GM23338 (cell line): ENCODE data around the gene RASGRP1. TPM values are rescaled to one million over a fixed set of nuclear protein-coding genes. Genes with fewer than 3 reads are reported as not detected.

Source experiments
- ATAC-seq: fragments of 200-7000 bp; cut with Tn5 transposase; 3 replicates; pipeline ENCODE4 v1.9.1; 2020
- DNase-seq: peaks from one replicate; pipeline ENCODE4 v3.0.0-alpha.2; 2015; ENCODE audit warnings: low spot score
- H2AFZ ChIP-seq: fragments of 200-600 bp; sonication (generic); 2 replicates; pipeline ENCODE4 v1.8.0; 2016; ENCODE audit warnings: antibody characterized with exemption, mild to moderate bottlenecking, moderate library complexity
- H3F3A ChIP-seq: fragments of 200-600 bp; sonication (generic); replicated peaks from 2 replicates; pipeline ENCODE4 v1.8.0; 2017; ENCODE audit warnings: antibody characterized with exemption, mixed run types, low read depth
- H3K27ac ChIP-seq: fragments of 200-600 bp; sonication (generic); 2 replicates; pipeline ENCODE4 v1.6.1; 2016; ENCODE audit warnings: low read depth
- H3K27me3 ChIP-seq: fragments of 200-600 bp; sonication (generic); 2 replicates; pipeline ENCODE4 v1.8.0; 2016; ENCODE audit warnings: mild to moderate bottlenecking, mixed run types, moderate library complexity; ENCODE audit not compliant: insufficient read depth
- H3K36me3 ChIP-seq: fragments of 200-600 bp; sonication (generic); 2 replicates; pipeline ENCODE4 v1.8.0; 2016; ENCODE audit warnings: mild to moderate bottlenecking; ENCODE audit not compliant: insufficient read depth
- H3K4me1 ChIP-seq: fragments of 200-600 bp; sonication (generic); 2 replicates; pipeline ENCODE4 v1.8.0; 2016; ENCODE audit warnings: mild to moderate bottlenecking, moderate library complexity; ENCODE audit not compliant: insufficient read depth
- H3K4me2 ChIP-seq: fragments of 200-600 bp; sonication (generic); 2 replicates; pipeline ENCODE4 v1.7.1; 2017; ENCODE audit warnings: mixed run types
- H3K4me3 ChIP-seq: fragments of 200-600 bp; sonication (generic); 2 replicates; pipeline ENCODE4 v1.6.1; 2016; ENCODE audit warnings: mixed run types
- H3K79me2 ChIP-seq: fragments of 200-600 bp; sonication (generic); replicated peaks from 2 replicates; pipeline ENCODE4 v1.8.0; 2017; ENCODE audit warnings: mild to moderate bottlenecking; ENCODE audit not compliant: insufficient read depth
- H3K9me2 ChIP-seq: fragments of 200-600 bp; sonication (generic); 2 replicates; pipeline ENCODE4 v1.8.0; 2017; ENCODE audit not compliant: insufficient read depth
- H4K20me1 ChIP-seq: fragments of 200-600 bp; sonication (generic); replicated peaks from 2 replicates; pipeline ENCODE4 v1.8.0; 2017; ENCODE audit warnings: mild to moderate bottlenecking; ENCODE audit not compliant: insufficient read depth
- H3K27ac Mint-ChIP-seq: 2 replicates; pipeline ENCODE4 v1.8.0; 2020; ENCODE audit warnings: inconsistent platforms, mild to moderate bottlenecking, moderate library complexity, mixed read lengths
- H3K27me3 Mint-ChIP-seq: 3 replicates; pipeline ENCODE4 v1.8.0; 2022; ENCODE audit warnings: low read depth, mild to moderate bottlenecking, moderate library complexity, mixed read lengths, inconsistent platforms; ENCODE audit not compliant: insufficient read depth, poor library complexity
- H3K36me3 Mint-ChIP-seq: 3 replicates; pipeline ENCODE4 v1.8.0; 2021; ENCODE audit warnings: low read depth, mild to moderate bottlenecking, inconsistent platforms, moderate library complexity, mixed read lengths
- H3K4me1 Mint-ChIP-seq: 3 replicates; pipeline ENCODE4 v1.8.0; 2020; ENCODE audit warnings: mild to moderate bottlenecking, inconsistent platforms, mixed read lengths
- H3K4me3 Mint-ChIP-seq: 3 replicates; pipeline ENCODE4 v1.8.0; 2021; ENCODE audit warnings: moderate library complexity, mild to moderate bottlenecking, inconsistent platforms, mixed read lengths
- H3K9me3 Mint-ChIP-seq: 3 replicates; pipeline ENCODE4 v1.8.0; 2020; ENCODE audit warnings: moderate library complexity, mild to moderate bottlenecking, inconsistent platforms, mixed read lengths
- JUNB ChIP-seq: IDR thresholded peaks from one replicate; pipeline ENCODE4 v1.6.1; 2016; ENCODE audit warnings: antibody characterized with exemption; ENCODE audit not compliant: unreplicated experiment
- POLR2AphosphoS5 ChIP-seq: IDR thresholded peaks from 2 replicates; pipeline ENCODE4 v1.6.1; 2016; ENCODE audit warnings: antibody characterized with exemption, low read depth
- STAT1 ChIP-seq: IDR thresholded peaks from one replicate; pipeline ENCODE4 v1.6.1; 2016; ENCODE audit warnings: antibody characterized with exemption; ENCODE audit not compliant: unreplicated experiment
- ZNF114 ChIP-seq: fragments of 250-450 bp; sonication (Bioruptor Pico); IDR thresholded peaks from 2 replicates; pipeline ENCODE4 v1.5.0; 2020; ENCODE audit warnings: mild to moderate bottlenecking, moderate library complexity
- polyA plus RNA-seq: library from polyadenylated mRNA; unstranded; fragments of >200 nt; fragmentation: Nextera tagmentation; extraction: Ambion mirVana; gene quantifications from 2 replicates; pipeline ENCODE4 v1.2.1, GENCODE V29; 2016
- total RNA-seq: library from RNA; depleted of rRNA; stranded (reverse); fragments of >200 nt; shearing (Covaris generic); gene quantifications from 2 replicates; pipeline ENCODE4 v1.2.3, GENCODE V29; 2014
- TF ChIP-seq, protein P1 (sequence below): IDR thresholded peaks from 2 replicates; pipeline ENCODE4 v1.6.1; 2016; ENCODE audit warnings: antibody characterized with exemption
- TF ChIP-seq, protein P2 (sequence below): fragments of 250-450 bp; sonication (Bioruptor Pico); IDR thresholded peaks from 2 replicates; pipeline ENCODE4 v1.5.0; 2020; ENCODE audit warnings: mild to moderate bottlenecking, moderate library complexity
- TF ChIP-seq, protein P3 (sequence below), 2 experiments: fragments of 200-600 bp in 1 of 2; sonication (generic) in 1 of 2; conservative IDR thresholded peaks; 2 replicates each; pipeline versions ENCODE4 v1.5.1 to v1.6.1; 2016 to 2017; ENCODE audit warnings: antibody characterized with exemption in 2 of 2, low read depth in 2 of 2, mild to moderate bottlenecking in 2 of 2, moderate library complexity in 1 of 2

RASGRP1 gene
- total and polyA plus RNA-seq, 2 experiments from 2014 or later: 1.1 to 1.2 TPM

DNA sequence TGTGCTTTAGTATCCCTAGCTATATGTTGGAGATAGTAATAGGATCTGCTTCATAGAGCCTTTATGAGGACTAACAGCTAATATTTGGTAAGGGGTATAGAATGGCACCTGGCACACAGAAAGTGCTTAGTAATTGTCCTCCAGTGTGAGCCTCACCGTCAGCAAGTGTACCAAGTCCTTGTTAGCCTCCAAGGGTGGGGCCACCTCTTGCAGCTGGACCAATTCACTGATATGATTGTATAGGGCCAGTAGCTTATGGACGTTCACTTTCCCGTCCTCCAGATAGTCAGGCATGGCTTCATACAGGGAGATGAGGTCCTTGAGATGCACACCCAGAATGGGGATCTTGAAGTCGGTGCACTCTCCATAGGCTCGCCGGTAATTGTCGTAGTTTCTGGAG, 57.0 kb downstream of the RASGRP1 start:
- no peaks in the 10 kb centered on the region for H3K79me2 ChIP-seq
- no peak overlapping the region for H3K27ac ChIP-seq
- H3K9me2 ChIP-seq: no peaks in the 10 kb centered on the region
- DNase-seq: no peak
- H3K36me3 ChIP-seq: no peaks in the 10 kb centered on the region
- Mint-ChIP-seq H3K4me1 (no peaks in the 10 kb centered on the region), H3K4me3 (no peak overlapping the region), H3K9me3 (no peaks in the 10 kb centered on the region), H3K36me3 (peaks cover 4% of the 10 kb centered on the region; the same call in 1 of the 3 replicates), H3K27ac (no peak overlapping the region), H3K27me3 (peaks cover 2% of the 10 kb centered on the region)
- H4K20me1 ChIP-seq: no peaks in the 10 kb centered on the region
- no peak overlapping the region for H2AFZ ChIP-seq
- no peaks in the 10 kb centered on the region for H3F3A ChIP-seq
- no peak overlapping the region for H3K4me3 ChIP-seq
- no peak overlapping the region for H3K4me2 ChIP-seq
- no peak for ATAC-seq
- H3K27me3 ChIP-seq: no peaks in the 10 kb centered on the region
- TF ChIP-seq POLR2AphosphoS5 (no peak), STAT1 (no peak)
- TF ChIP-seq, protein P1, sequence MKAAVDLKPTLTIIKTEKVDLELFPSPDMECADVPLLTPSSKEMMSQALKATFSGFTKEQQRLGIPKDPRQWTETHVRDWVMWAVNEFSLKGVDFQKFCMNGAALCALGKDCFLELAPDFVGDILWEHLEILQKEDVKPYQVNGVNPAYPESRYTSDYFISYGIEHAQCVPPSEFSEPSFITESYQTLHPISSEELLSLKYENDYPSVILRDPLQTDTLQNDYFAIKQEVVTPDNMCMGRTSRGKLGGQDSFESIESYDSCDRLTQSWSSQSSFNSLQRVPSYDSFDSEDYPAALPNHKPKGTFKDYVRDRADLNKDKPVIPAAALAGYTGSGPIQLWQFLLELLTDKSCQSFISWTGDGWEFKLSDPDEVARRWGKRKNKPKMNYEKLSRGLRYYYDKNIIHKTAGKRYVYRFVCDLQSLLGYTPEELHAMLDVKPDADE: no peak
- TF ChIP-seq, protein P2, sequence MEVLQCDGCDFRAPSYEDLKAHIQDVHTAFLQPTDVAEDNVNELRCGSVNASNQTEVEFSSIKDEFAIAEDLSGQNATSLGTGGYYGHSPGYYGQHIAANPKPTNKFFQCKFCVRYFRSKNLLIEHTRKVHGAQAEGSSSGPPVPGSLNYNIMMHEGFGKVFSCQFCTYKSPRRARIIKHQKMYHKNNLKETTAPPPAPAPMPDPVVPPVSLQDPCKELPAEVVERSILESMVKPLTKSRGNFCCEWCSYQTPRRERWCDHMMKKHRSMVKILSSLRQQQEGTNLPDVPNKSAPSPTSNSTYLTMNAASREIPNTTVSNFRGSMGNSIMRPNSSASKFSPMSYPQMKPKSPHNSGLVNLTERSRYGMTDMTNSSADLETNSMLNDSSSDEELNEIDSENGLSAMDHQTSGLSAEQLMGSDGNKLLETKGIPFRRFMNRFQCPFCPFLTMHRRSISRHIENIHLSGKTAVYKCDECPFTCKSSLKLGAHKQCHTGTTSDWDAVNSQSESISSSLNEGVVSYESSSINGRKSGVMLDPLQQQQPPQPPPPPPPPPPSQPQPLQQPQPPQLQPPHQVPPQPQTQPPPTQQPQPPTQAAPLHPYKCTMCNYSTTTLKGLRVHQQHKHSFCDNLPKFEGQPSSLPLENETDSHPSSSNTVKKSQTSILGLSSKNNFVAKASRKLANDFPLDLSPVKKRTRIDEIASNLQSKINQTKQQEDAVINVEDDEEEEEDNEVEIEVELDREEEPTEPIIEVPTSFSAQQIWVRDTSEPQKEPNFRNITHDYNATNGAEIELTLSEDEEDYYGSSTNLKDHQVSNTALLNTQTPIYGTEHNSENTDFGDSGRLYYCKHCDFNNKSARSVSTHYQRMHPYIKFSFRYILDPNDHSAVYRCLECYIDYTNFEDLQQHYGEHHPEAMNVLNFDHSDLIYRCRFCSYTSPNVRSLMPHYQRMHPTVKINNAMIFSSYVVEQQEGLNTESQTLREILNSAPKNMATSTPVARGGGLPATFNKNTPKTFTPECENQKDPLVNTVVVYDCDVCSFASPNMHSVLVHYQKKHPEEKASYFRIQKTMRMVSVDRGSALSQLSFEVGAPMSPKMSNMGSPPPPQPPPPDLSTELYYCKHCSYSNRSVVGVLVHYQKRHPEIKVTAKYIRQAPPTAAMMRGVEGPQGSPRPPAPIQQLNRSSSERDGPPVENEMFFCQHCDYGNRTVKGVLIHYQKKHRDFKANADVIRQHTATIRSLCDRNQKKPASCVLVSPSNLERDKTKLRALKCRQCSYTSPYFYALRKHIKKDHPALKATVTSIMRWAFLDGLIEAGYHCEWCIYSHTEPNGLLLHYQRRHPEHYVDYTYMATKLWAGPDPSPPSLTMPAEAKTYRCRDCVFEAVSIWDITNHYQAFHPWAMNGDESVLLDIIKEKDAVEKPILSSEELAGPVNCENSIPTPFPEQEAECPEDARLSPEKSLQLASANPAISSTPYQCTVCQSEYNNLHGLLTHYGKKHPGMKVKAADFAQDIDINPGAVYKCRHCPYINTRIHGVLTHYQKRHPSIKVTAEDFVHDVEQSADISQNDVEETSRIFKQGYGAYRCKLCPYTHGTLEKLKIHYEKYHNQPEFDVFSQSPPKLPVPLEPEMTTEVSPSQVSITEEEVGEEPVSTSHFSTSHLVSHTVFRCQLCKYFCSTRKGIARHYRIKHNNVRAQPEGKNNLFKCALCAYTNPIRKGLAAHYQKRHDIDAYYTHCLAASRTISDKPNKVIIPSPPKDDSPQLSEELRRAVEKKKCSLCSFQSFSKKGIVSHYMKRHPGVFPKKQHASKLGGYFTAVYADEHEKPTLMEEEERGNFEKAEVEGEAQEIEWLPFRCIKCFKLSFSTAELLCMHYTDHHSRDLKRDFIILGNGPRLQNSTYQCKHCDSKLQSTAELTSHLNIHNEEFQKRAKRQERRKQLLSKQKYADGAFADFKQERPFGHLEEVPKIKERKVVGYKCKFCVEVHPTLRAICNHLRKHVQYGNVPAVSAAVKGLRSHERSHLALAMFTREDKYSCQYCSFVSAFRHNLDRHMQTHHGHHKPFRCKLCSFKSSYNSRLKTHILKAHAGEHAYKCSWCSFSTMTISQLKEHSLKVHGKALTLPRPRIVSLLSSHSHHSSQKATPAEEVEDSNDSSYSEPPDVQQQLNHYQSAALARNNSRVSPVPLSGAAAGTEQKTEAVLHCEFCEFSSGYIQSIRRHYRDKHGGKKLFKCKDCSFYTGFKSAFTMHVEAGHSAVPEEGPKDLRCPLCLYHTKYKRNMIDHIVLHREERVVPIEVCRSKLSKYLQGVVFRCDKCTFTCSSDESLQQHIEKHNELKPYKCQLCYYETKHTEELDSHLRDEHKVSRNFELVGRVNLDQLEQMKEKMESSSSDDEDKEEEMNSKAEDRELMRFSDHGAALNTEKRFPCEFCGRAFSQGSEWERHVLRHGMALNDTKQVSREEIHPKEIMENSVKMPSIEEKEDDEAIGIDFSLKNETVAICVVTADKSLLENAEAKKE: no peak
- H3K4me1 ChIP-seq: no peaks in the 10 kb centered on the region

DNA sequence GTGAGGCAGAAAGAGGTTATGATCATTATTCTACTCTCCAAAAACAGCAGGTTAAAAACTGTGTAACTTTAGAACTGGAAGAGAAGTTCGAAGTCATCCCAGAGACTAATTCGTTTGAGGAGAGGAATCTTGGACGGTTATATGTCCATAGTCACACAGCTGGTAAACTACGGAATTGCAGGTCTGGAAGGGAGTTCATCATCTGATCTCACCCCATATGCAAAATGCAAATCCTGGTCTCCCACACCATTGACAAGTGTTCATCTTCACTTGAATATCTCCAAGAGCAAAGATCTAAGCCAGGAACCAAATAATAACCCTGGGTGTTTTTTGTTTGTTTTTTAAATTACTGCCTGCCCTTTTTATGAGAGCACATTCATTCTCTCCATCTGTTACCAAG, 57.6 kb downstream of the RASGRP1 start:
- DNase-seq (no peak), ATAC-seq (no peak)
- Histone ChIP-seq H3K4me2 (no peak overlapping the region), H3K36me3 (no peaks in the 10 kb centered on the region), H3K4me3 (no peak overlapping the region), H3K27me3 (no peaks in the 10 kb centered on the region), H2AFZ (no peak overlapping the region), H3K27ac (no peak overlapping the region), H3K4me1 (no peaks in the 10 kb centered on the region), H3K9me2 (no peaks in the 10 kb centered on the region), H4K20me1 (no peaks in the 10 kb centered on the region), H3F3A (no peaks in the 10 kb centered on the region), H3K79me2 (no peaks in the 10 kb centered on the region)
- Mint-ChIP-seq H3K27me3 (peaks cover 2% of the 10 kb centered on the region), H3K4me3 (no peak overlapping the region), H3K27ac (no peak overlapping the region), H3K9me3 (no peaks in the 10 kb centered on the region), H3K36me3 (peaks cover 4% of the 10 kb centered on the region; the same call in 1 of the 3 replicates), H3K4me1 (no peaks in the 10 kb centered on the region)
- TF ChIP-seq JUNB (no peak), ZNF114 (CRISPR knock-in tag) (no peak), STAT1 (no peak), POLR2AphosphoS5 (no peak)
- TF ChIP-seq, protein P3, sequence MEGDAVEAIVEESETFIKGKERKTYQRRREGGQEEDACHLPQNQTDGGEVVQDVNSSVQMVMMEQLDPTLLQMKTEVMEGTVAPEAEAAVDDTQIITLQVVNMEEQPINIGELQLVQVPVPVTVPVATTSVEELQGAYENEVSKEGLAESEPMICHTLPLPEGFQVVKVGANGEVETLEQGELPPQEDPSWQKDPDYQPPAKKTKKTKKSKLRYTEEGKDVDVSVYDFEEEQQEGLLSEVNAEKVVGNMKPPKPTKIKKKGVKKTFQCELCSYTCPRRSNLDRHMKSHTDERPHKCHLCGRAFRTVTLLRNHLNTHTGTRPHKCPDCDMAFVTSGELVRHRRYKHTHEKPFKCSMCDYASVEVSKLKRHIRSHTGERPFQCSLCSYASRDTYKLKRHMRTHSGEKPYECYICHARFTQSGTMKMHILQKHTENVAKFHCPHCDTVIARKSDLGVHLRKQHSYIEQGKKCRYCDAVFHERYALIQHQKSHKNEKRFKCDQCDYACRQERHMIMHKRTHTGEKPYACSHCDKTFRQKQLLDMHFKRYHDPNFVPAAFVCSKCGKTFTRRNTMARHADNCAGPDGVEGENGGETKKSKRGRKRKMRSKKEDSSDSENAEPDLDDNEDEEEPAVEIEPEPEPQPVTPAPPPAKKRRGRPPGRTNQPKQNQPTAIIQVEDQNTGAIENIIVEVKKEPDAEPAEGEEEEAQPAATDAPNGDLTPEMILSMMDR (conservative IDR thresholded peaks at IDR 0.05; ENCODE audit: low read depth in 2 of 2): no peak
